HG03097 (cell line): ENCODE measurements around the gene MAOA.
"Not testable (repeated sequence)": the region's sequence is repeated elsewhere in the genome, so short reads cannot be mapped to it uniquely, and the experiment has no call there.

Experiments
- ATAC-seq: cut with Tn5 transposase; IDR thresholded peaks from one replicate; pipeline ENCODE4 v1.9.1; 2021; ENCODE audit not compliant: unreplicated experiment, low FRiP score

MAOA gene

GRCh38 chrX:43661521-43662240, 5.6 kb downstream of the MAOA start:
- no peak for ATAC-seq

- no peak for ATAC-seq
These were observed 7.1 kb downstream of the MAOA start for GRCh38 chrX:43663173-43663572.

DNA sequence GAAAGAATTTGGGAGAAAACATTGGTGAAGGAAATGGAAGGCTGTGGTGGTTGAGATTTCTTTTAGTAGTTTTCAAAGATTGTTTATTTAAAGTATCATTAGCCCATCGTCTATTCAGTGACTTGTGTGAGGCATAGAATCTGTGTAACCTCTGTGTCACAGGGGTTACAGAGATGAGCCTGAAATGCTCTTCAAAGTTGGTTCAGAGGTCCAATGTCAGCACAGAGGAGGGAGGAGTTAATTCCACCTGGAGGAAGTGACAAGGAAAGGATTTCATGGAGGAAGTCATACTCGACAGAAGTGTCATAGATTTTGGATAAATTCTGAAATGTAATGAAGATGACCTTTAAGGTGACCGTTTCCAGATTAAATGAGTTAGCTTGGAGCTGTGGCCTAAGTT, 8.2 kb downstream of the MAOA start:
- ATAC-seq = no peak

GRCh38 chrX:43664708-43665107, 8.6 kb downstream of the MAOA start:
- ATAC-seq = no peak

GRCh38 chrX:43666311-43666912, 10.3 kb downstream of the MAOA start:
- no peak for ATAC-seq

GRCh38 chrX:43675965-43676628, 20.0 kb downstream of the MAOA start:
- not testable (repeated sequence) for ATAC-seq

DNA sequence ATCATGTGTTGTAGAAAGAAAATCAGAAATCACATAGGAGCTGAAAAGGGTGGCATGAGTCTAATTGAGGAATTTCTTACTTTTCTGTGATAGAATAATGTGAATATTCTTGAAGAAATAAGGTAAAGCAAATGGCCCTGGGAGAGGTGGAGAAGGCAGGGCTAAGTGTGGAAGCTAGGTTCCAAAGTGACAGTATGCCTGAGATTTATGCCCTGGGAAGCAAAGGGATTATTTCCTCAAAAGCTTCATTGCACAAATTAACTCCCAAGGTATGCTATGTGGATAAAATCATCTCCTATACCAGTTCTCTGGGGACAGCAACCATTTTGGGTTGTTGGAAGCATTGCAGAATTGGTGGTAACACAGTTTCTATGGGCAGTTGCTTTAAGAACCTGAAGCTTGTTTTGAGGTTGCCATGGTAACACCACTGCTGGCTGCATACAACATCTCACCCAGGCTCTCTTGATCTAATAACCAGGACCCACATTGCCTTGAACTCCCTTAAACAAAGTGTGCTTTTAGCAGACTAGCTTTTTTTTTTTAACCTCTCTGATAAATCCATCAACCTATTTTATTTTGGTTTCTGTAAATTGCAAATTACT, 21.0 kb downstream of the MAOA start:
- no peak for ATAC-seq

GRCh38 chrX:43677993-43678392, 21.9 kb downstream of the MAOA start:
- ATAC-seq = no peak

GRCh38 chrX:43679058-43679457, 23.0 kb downstream of the MAOA start:
- ATAC-seq = no peak

- ATAC-seq = no peak
These were observed 23.7 kb downstream of the MAOA start for GRCh38 chrX:43679778-43680177.

GRCh38 chrX:43682726-43683125, 26.6 kb downstream of the MAOA start:
- no peak for ATAC-seq

DNA sequence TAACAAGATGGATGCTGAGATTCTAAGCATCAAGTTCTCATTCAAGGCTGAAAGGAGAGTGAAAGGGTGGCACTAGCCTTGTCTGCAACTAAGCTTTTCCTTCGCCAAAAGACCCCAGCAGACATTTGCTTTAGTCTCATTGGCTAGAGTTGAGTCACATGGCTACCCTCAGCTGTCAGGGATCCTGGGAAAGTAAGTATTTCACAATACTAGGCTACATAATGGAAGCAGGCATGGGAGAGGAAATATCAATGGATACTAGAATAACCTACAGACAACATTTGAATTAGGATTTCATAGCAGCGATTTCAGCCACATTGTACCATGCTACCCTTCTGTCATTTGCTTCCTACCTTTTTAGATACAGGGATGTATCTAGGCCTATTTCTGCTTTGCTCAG, 29.1 kb downstream of the MAOA start:
- ATAC-seq = no peak

DNA sequence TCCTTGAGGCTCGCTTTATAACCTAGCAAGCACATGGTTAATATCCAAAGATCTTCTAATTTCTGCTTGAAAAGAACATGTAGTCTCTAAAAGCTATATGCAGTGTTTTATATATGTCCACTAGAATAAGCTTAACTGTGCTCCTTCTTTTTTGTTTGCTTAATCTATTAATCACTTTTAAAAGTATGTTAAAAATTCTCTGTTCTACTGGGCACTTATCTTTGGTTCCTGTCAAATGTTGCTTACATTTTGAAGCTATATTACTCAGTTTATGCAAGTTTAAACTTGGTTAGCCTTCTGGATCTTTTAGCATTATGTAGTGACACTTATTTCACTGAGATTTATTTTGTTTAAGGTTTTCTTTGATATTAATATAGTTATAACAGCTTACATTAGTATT, 32.5 kb downstream of the MAOA start:
- no peak for ATAC-seq

DNA sequence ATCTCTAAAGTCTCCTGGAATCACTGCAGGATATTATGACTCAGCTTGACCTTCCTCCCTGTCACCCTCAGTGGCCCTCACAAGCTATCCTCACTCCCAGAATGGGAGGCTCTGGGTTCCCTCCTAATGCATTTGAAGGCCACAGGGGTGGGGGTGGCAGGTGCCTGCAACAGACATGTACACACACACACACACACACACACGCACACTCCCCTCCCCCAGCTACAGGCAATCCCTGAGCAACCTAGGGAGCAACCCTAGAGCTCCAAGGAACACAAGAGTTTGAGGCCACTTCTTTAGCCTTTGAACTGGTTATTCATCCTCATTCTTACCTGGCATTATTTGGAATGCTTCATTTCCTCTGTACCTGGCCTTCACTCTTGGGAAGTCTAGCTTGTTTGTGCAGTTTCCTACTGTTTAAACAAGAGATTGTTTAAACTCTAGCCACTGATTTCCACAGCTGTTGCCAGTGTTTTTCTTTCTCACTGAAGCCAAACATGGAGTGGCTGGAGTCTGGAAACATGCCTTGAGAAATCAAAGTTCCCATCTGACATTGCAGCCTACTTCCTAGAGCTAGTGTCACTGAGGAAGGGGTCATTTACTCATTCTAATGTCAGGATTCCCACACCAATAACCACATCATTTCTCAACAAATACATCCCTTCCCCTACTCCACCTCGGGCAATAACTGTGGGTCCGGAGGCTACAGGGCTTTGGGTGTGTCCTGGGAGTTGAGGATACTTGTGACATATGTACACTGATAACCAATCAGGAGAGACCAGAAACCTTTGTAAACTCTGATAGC, 37.7 kb downstream of the MAOA start:
- no peak for ATAC-seq

DNA sequence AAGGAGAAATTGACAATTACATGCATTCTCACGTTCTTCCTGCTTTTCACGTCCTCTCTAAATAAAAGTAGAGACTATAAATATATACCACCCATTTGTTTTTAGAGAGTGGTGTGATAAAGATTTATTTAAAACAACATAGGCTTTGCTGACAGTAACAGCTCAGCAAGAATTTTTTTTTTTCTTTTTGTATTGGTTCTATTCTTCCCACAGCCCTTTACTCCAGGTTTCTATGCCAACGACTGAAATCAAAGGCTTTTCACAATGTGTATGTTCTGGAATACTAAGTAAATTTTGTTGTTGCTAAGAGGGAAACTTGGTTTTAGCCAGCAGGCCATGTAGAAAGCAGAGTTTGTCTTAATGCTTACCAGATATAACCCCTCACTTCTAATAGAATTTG, 43.4 kb downstream of the MAOA start:
- no peak for ATAC-seq

DNA sequence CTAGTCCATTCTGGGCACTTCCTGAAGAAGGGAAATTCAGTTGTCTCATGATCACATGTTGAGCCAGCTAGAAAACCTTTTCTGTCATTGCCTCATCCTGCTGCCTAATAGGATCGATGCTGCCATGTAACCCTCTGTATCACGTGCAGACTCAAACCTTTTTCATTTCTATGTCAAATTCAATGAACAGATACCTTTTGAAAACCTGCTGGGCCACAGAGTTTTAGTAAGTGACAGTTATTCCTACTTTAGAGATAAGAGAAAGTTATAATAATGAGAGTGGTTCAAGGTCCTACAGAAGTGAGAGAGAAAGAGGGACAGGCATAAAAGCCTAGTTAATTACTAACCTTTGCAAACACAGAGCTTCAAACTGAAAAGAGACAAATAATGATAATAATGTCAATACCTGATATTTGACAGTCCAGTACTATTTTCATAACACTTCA, 46.0 kb downstream of the MAOA start:
- no peak for ATAC-seq

DNA sequence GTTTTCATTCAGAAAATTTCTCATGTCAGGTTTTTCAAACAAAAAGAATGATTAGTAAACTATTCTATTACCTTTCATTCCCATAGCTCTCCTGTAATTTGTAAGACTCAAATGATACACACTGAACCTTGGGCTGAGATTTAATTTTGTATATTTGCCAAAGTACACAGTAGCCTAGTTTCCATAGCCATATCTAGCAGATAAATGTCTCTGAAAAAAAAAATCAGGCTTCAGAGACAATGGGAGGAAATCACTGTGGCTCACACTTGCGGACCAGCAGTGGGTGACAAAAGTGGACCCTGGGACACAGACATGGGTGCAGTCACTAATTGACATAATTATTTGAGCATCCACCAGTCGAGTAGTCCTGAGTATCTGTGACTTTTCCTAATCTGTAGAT, 46.6 kb downstream of the MAOA start:
- no peak for ATAC-seq

DNA sequence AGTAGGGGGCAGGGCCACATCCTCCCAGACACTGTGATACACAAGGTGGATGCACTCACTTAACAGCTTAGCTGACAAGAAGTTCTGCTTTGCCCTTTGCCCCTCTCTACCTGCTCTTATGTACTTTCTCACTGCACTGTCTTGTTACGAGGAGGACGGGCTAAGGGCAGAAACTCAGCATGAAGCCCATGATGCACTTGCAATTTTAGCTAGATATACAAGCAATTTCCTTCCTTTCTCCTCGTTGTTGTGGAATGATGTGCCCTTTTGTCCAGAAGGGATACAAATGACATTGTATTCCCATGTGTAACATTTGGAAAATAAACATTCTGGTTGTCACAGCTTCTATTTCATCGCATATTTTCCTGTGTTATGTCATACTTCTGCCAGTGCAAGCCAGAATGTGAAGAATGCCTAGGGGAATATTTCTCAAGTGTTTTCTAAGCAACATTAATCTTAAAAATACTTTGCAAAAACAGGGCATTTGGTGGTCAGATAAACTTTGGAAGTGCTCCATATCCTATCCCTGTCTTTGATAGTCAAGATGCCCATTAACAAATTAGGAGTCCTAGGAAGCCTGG, 47.2 kb downstream of the MAOA start:
- ATAC-seq = no peak

DNA sequence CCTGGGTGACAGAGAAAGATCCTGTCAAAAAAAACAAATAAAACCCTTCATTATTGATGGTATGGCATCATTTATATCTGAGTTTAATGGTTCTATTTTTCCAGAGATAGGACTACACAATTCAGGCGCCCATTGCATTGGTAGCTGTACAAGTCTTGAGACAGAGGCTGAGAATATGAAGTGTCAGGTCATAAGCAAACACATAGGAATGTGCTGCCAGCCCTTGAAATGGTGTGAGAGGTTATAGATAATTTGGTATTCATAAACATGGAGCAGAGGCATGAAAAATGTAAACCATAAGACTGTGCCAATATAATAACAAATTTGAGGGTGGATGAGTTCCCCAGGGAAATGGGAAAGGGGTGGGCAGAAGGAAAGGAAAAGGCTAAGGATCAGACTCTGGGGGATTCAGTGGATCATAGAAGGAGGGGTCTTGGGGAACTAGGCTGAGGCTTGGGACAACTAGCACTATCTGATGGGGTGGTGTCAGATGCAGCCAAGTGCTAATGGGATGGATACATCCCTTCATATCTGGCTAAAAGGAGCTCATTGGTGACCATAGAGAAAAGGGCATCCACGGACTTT, 50.8 kb downstream of the MAOA start:
- ATAC-seq = no peak
